Epithelial cell of proximal tubule (primary cell): ENCODE measurements around the gene SRXN1. TPM values are rescaled to one million over a fixed set of nuclear protein-coding genes. Genes with fewer than 3 reads are reported as not detected.

Experiments used
- DNase-seq: peaks from one replicate; pipeline ENCODE4 v3.0.0-alpha.2; 2011; ENCODE audit warnings: low read depth
- H3K4me3 ChIP-seq: 2 replicates; pipeline ENCODE4 v1.5.1; 2011; ENCODE audit warnings: low read depth, mild to moderate bottlenecking, low read length
- CTCF ChIP-seq: conservative IDR thresholded peaks from 2 replicates; pipeline ENCODE4 v1.5.1; 2012; ENCODE audit warnings: low read depth, mild to moderate bottlenecking, low read length
- total RNA-seq: library from RNA; depleted of rRNA; stranded (reverse); fragments of >200 nt; gene quantifications from 2 replicates; pipeline ENCODE4 v1.2.3, GENCODE V29; 2015

Gene SRXN1
- total RNA-seq, 1 donor from 2014 or later = 35.4 TPM

GRCh38 chr20:676315-676937 lies 23.4 kb upstream of the SRXN1 start:
- no peak for DNase-seq
- no peak for TF ChIP-seq CTCF
- no peak overlapping the region for H3K4me3 ChIP-seq

DNA sequence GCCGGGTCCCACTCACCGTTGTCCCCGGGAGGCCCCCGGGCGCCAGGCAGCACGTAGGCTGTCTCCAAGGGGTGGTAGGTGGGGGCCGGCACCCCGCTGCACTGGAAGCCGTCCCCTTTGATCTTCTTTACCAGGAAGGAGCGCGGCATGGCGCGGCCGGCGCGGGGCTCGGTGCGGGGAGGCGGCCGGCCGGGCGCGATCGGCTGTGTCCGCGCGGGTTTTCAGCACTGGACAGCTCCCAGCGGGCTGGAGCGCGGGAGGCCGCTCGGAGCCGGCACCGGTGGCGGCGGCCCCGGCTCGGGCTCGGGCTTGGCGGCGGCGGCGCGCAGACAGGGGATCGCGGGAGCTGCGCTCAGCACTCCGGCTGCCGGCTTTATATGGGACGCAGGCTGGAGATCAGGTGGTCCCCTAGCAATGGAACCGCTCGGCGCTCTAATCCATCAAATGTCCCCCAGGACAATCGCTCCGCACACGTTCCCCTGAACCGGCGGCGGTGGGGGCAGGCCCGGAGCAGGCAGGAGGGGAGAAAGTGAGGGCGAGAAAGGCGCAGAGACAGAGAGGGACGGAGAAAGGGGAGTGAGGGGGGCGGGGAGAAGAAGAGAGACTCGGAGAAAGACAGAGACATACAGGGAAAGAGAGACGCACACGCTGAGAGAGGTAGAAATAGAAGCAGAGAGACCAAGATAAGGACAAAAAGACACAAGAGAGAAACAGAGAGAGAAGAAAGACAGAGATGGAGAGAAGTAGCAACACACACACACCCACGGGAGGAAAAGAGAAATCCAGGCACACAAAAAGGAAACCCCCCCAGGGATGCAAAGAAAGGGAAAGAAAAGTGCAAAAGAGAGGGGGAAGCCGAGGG lies 22.7 kb upstream of the SRXN1 start, which contains the start of gene SCRT2:
TSS of gene SCRT2 (minus strand) at position 350 of the 862 bp plus-strand sequence. CDS start at position 149, 201 bp downstream.
- no peak for TF ChIP-seq CTCF
- no peak within 1 kb of the TSS for H3K4me3 ChIP-seq
- DNase-seq = no peak

- no peak overlapping the region for H3K4me3 ChIP-seq
- TF ChIP-seq CTCF = no peak
- no peak for DNase-seq
Measured at GRCh38 chr20:675033-675452, 22.0 kb upstream of the SRXN1 start.

DNA sequence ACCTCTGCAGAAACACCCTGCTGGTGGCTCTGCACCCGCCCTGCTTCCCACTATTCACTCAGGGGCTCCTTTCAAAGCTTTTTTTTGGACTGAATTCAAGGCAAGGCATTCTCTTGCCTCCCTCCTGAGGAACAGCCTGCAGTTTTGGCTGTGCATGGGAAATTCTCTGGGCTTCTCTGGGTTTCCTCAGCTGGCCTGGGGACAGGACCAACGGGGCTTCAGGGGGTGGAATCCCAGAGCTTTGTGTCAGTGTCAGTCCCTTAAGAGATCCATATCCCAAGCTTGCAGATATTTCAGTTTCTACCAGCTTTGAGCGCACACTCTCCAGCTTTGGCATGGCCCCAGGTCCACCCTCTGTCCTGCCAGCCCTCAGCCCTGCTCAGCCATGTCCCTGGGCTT lies 20.6 kb upstream of the SRXN1 start:
- DNase-seq = no peak
- H3K4me3 ChIP-seq = no peak overlapping the region
- TF ChIP-seq CTCF = no peak

- DNase-seq = no peak
- TF ChIP-seq CTCF = peak; percentile 48
- H3K4me3 ChIP-seq = no peak overlapping the region
Measured at GRCh38 chr20:672963-673602, 20.1 kb upstream of the SRXN1 start.

DNA sequence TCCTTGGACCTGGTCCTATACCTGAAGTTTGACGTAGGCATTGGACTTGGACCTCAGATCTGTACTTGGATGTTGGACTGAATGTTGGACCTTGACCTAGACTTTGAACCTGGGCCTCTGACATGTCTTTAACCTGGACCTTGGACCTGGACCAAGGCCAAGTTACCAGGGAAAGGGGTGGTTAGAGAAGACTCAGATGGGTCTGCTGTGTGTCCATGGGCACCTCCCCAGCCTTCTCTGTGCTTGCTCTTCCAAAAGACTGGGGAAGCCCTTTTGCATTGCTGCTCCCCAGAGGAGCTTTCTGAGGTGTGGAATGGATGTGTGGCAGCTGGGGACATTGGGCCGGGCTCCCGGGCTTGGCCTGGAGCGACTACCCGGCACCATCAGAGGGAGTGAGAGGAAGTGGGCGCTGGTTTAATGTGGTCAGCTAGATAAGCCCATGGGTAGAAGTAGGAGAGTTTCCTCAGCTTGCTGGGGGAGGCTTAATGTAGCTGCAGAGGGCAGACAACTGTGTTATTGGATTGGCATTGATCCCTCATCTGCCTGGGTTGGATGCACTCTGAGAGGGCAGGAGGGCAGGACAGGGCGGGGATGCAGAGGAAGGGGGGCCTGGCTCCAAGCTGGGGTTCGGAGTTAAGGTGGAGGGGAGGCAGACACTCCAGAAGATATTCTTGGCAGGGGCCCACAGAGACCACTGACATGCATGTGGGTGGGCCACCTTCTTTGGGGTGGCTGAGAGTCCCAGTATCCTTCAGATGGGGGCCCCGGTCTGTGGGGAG lies 18.4 kb upstream of the SRXN1 start:
- DNase-seq = no peak
- TF ChIP-seq CTCF = no peak
- H3K4me3 ChIP-seq = no peak overlapping the region
